Parathyroid adenoma (tissue), 2 donors: ENCODE measurements around the gene CAPN8.

Experiments used
- H2AFZ ChIP-seq: fragments of 300-600 bp; sonication (generic); one replicate; pipeline ENCODE4 v1.7.0; 2017; ENCODE audit warnings: antibody characterized with exemption, mild to moderate bottlenecking
- H3K27ac ChIP-seq: fragments of 300-600 bp; sonication (generic); one replicate; pipeline ENCODE4 v1.7.0; 2017
- H3K27me3 ChIP-seq: fragments of 300-600 bp; sonication (generic); one replicate; pipeline ENCODE4 v1.7.0; 2017; ENCODE audit warnings: low read length; ENCODE audit not compliant: control insufficient read depth, insufficient read depth
- H3K36me3 ChIP-seq: fragments of 300-600 bp; sonication (generic); one replicate; pipeline ENCODE4 v1.7.0; 2017; ENCODE audit warnings: low read length; ENCODE audit not compliant: control insufficient read depth, insufficient read depth
- H3K4me1 ChIP-seq: fragments of 300-600 bp; sonication (generic); one replicate; pipeline ENCODE4 v1.7.0; 2017; ENCODE audit warnings: control low read depth
- H3K4me2 ChIP-seq: fragments of 300-600 bp; sonication (generic); one replicate; pipeline ENCODE4 v1.7.0; 2017; ENCODE audit warnings: low read length
- H3K4me3 ChIP-seq: fragments of 300-600 bp; sonication (generic); one replicate; pipeline ENCODE4 v1.7.0; 2017; ENCODE audit warnings: low read depth, low read length
- H3K79me2 ChIP-seq: fragments of 300-600 bp; sonication (generic); one replicate; pipeline ENCODE4 v1.7.0; 2017; ENCODE audit warnings: control low read depth
- H3K9ac ChIP-seq: fragments of 300-600 bp; sonication (generic); one replicate; pipeline ENCODE4 v1.7.0; 2017; ENCODE audit warnings: mild to moderate bottlenecking
- H3K9me3 ChIP-seq: fragments of 300-600 bp; sonication (generic); one replicate; pipeline ENCODE4 v1.7.0; 2017; ENCODE audit warnings: low read length; ENCODE audit not compliant: control insufficient read depth
- CTCF ChIP-seq: fragments of 300-600 bp; sonication (generic); IDR thresholded peaks from one replicate; pipeline ENCODE4 v1.7.0; 2017; ENCODE audit warnings: antibody characterized with exemption, mild to moderate bottlenecking
- donor health status: primary hyperparathyroidism.

CAPN8 gene

GRCh38 chr1:223494926-223495645 is 170.4 kb downstream of the CAPN8 start:
- Histone ChIP-seq H3K4me1 (no peaks in the 10 kb centered on the region), H3K27me3 (no peaks in the 10 kb centered on the region), H2AFZ (no peak overlapping the region), H3K4me3 (no peak overlapping the region), H3K9ac (no peak overlapping the region), H3K4me2 (no peak overlapping the region), H3K27ac (no peak overlapping the region), H3K36me3 (no peaks in the 10 kb centered on the region), H3K9me3 (no peaks in the 10 kb centered on the region), H3K79me2 (no peaks in the 10 kb centered on the region)
- TF ChIP-seq CTCF, result no peak

- Histone ChIP-seq H3K4me3 (no peak overlapping the region), H3K79me2 (no peaks in the 10 kb centered on the region), H3K9me3 (no peaks in the 10 kb centered on the region), H3K4me1 (no peaks in the 10 kb centered on the region), H3K36me3 (no peaks in the 10 kb centered on the region), H3K4me2 (no peak overlapping the region), H3K27ac (no peak overlapping the region), H2AFZ (no peak overlapping the region), H3K27me3 (no peaks in the 10 kb centered on the region), H3K9ac (no peak overlapping the region)
- no peak for TF ChIP-seq CTCF
Measured at GRCh38 chr1:223492044-223492443, 173.5 kb downstream of the CAPN8 start.
